GM20431 (cell line): ENCODE measurements around the gene TRIO.

Experiments
- in situ Hi-C: fragments of 300-500 bp; cut with MseI, MboI; formaldehyde crosslinking; loops from one replicate; pipeline ENCODE4 v1.15.0; 2020; ENCODE audit warnings: low sequenced_read_pairs; ENCODE audit not compliant: unreplicated experiment

The TRIO gene

DNA sequence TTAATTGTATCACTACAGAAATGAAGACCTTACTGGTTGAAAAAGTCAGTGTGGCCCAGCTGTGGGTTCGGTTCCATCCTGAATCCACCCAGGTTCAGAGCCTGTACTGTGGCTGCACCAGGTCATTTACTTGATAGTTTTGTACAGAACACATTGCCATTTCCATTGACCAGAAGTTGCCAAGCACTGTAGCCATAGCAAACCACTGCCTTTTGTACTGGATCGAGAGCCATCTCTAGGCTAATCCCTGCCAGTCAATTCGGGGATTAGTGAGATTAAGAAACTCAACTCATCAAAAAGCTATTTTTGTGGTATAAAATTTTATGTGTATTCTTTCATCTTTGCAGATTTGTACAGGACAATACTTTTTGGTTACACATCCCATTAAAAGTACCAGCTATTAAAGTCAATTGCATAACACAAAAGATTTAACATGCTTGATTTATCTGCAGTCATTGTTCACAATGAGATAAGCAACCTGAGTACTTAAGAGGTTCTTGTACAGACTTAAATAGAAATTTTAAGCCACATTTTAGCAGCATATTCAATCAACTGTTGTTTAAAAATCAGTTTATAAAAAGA is 329.9 kb downstream of the TRIO start:
- in situ Hi-C loops: no loop called here

DNA sequence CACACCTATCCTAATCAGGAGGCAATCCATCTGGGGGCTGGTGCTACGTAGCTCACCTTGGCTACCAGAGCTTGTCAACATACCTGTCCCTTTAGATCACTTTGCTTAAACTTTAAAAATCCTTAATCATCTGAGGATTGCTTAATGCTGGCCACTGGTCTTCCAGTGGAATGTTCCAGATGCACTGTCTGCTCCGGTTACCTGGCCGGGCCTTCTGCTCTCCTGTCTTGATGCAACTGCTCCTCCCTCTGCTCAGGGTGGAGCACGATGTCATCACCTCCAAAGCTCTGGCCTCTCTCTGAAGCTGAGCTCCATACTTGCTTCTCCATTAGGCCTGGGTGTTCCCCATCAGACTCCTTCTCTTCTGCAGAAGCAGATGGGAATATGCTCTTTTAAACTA is 331.9 kb downstream of the TRIO start:
- in situ Hi-C loops: no loop called here

DNA sequence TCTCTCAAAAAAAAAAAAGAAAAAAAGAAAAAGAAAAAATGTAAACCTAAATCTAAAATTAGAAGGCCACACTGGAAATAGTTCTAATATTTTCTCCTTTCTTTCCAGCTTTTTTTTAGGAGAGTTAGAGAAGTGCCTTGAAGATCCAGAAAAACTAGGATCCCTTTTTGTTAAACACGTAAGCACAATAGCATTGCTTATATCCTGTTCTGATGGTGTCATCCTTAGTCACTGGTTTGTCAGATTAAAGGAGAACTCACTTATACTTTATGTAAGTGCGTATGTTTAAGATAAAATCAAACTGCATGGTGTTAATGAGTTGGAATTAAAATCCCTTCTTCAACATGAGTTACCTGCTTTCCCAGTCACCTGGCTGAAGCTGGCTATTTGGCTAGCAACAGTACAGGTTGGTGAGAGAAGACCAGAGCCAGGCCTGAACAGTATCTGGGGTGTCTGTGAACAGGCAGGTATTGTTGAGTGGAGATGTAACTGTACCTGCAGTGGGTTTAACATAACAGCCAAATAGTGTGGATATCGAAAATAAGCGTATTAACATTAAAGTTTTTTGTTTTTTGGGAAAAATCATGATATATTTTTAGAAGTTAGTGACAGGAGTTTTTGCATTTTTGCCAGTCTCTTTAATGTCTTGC is 333.8 kb downstream of the TRIO start:
- in situ Hi-C loops: no loop called here

- in situ Hi-C loops: no loop called here
Measured at GRCh38 chr5:14479143-14479696, 336.1 kb downstream of the TRIO start.

DNA sequence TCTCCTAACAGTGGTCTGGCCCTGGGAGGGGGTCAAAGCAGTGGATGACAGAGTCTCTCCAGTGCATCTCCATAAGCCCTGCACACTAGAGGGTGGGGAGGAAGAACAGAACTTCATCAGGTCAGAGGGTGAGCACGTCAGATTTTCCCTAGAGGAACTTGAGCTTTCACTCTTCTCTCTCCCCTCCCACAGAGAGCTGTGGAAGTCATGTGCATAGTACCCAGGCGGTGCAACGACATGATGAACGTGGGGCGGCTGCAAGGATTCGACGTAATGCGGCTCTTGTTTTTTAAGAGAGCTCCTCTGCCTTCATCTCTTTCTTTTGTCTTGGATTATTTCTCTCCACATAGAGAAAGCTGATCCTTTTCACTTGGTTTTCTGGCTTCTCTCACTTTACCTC is 338.2 kb downstream of the TRIO start:
- in situ Hi-C loops: no loop called here

GRCh38 chr5:14482085-14482484 is 338.9 kb downstream of the TRIO start:
- in situ Hi-C loops: no loop called here

- in situ Hi-C loops: no loop called here
Measured at GRCh38 chr5:14483504-14484157, 340.5 kb downstream of the TRIO start.

DNA sequence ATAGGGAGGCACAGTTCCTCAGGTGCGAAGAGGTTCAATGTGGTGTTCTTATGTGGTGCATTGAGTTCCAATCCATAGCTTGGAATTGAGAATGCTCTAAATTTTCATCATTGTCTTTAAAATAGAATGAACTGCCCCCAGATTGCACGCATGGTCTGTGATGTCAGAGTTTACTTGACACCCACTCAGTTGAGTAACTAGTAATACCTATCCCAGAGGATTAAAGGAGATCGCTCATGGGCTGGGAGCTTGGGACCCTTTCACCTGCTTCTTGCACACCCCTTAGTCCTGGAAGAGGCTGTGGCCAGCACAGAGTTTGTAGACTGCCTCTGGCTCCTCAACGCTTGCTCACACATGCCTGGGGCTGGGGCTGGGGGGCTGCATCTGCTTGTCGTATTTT is 343.3 kb downstream of the TRIO start:
- in situ Hi-C loops: no loop called here

DNA sequence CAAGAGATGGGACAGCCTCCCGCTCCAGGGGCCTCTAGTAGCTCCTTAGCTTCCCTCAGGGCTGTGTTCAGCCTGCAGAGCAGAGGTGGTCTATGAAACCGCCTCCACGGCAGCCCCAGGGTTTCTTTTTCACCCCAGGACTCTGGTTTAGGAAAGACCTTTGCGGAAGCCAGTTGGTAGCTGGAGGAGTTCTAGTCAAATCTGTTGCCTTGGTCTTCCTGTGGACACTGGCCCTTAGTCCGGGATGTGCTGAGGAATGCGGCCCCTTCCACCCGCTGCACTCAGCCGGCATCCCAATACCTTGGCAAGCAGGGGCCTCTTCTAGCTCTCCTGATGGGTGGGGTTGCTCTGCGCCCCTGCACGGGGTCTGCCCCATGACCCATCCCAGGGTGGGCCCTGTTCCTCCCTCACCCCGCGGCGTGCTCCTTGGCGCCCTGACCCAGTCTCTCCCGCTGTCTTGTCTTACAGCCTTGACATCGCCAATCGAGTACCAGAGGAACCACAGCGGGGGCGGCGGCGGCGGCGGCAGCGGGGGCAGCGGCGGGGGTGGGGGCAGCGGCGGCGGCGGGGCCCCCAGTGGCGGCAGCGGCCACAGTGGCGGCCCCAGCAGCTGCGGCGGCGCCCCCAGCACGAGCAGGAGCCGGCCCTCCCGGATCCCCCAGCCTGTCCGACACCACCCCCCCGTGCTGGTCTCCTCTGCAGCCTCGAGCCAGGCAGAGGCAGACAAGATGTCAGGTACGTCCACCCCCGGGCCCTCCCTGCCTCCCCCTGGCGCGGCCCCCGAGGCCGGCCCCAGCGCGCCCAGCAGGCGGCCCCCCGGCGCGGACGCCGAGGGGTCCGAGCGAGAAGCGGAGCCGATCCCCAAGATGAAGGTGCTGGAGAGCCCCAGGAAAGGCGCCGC is 344.1 kb downstream of the TRIO start:
- in situ Hi-C loops: no loop called here

GRCh38 chr5:14487897-14488570 is 344.9 kb downstream of the TRIO start:
- in situ Hi-C loops: no loop called here

DNA sequence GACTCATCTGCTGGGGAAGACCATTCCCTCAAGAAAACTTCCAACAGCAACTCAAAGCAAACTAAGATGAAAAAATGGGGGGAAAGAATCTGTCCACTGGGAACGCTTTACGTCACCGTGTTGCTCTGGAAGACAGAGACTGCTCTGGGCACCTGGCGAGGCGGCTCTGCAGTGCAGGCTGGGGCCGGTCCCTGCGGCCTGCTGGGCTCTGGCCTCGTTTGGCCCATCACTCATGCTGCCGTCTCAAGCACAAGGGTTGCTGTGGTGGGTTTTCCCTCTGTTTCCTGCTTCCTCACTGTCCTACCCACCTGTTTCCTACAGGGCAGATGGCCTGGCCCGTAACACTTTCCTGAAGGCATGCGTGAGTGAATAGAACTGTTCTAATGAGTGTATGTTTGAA is 345.6 kb downstream of the TRIO start:
- in situ Hi-C loops: no loop called here

DNA sequence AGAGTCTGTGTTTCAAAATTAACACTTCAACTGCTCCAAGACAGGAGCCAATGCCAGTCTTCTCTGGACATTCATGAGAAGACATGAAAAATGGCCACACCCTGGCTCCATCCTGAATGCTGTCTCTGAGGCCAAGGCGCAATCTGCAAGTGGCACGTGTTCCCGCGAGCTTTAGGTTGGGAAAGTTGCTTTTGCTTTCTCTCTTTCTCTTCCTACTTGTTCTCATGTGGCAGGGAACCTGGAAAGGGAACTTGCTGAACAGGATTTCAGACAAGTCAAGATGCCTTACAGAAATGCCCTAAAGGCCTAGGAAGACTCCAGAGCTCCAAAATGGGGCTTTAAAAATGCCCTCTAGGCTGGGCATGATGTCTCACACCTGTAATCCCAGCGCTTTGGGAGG is 346.5 kb downstream of the TRIO start:
- in situ Hi-C loops: no loop called here

GRCh38 chr5:14490309-14490711 is 347.2 kb downstream of the TRIO start:
- in situ Hi-C loops: no loop called here

DNA sequence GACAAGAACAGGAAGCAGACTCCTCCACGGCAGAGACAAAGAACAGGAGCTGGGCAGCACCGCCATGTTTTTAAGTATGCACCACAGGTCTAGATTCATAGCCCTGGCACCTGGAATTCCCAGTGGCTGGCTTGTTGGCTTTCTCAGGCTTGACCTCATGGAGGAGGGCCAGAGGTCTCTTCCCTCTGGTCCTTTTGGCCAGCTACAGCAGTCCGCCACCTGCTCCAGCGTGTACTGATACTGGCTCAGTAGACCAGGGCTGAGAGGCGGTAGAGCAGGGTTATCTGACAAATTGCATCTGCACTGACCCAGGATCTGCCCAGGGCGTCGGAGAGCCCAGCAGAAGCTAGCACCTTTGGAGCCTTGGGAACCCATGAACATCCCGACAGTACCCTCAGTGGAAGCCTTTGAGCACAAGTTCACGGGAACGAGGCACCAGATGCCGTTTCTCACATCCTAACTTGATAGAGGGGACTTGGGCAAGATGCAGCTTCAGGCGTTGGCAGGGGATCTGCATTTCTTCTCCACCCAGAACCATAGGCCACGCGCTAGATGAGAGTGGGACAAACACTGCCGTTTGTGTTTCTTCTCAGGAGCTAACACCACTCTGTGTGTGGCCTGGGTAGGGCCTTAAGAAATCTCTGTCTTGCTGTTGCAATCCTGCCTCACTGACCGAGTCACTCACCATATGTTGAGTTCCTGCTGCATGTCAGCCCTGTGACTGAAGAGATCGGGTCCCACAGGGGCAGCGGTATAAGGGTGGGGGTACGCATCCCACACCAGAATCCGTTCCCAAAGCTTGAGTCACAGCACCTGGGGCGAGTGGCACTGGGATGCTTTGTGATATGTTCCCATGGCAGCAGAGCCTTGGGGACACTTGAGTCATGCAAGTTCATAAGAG is 348.1 kb downstream of the TRIO start:
- in situ Hi-C loops: no loop called here

DNA sequence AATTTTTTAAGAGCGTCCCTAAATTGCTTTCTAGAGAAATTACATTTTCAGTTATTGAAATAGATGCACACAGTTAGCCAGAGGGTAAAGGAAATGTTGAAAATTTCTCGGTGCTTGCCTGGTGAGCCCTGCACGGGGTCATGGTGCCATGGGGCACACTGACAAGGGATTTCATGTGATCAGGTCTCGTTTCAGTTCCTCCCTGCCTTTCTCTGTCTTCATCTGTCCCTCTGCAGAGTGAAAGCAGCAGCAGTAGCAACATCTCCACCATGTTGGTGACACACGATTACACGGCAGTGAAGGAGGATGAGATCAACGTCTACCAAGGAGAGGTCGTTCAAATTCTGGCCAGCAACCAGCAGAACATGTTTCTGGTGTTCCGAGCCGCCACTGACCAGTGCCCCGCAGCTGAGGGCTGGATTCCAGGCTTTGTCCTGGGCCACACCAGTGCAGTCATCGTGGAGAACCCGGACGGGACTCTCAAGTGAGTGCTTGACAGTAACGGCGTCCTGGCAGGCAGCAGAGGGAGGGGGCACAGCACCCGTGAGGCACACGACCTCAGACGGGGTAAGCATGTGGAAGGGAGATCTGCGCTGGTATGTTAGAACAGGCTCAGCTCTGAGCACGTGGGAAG is 349.3 kb downstream of the TRIO start:
- in situ Hi-C loops: no loop called here

GRCh38 chr5:14495301-14495700 is 352.2 kb downstream of the TRIO start:
- in situ Hi-C loops: no loop called here

DNA sequence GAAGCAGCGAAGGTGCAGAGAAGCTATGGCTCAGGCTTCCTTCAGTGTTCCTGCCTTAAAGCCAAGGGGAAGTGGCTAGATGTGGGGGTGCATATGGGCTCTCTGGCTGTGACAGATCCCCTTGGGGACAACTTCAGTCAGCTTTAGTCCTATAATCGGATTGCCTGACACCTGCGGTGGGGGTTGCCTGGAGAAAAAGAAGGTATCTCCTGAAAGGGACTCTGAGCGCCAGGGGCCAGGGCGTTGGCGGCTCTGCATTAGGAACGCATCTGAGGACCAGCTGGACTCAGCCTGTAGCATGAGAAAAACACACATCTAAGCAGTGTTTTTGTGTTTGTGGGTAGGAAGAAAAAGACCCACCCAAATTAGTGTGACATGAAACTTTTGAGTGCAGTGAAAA is 354.2 kb downstream of the TRIO start:
- in situ Hi-C loops: no loop called here
